ENCODE measurements around the gene HRH2.

The HRH2 gene

GRCh38 chr5:175743676-175744210 lies 85.9 kb downstream of the HRH2 start:
- H3K18ac ChIP-seq (ENCODE audit: low read length): no peak overlapping the region
- H4K91ac ChIP-seq (ENCODE audit: low read depth, low read length): no peak overlapping the region
- no peaks in the 10 kb centered on the region for H3K27me3 ChIP-seq (ENCODE audit: insufficient read depth, low read length)
- no peaks in the 10 kb centered on the region for H3K79me1 ChIP-seq (ENCODE audit: low read length)
- H3K4ac ChIP-seq (ENCODE audit: low read depth, low read length): no peak overlapping the region
- no peak overlapping the region for H3K9ac ChIP-seq (ENCODE audit: low read length)
- H3K4me2 ChIP-seq (ENCODE audit: low read length): no peak overlapping the region
- H4K12ac ChIP-seq (ENCODE audit: low read depth, low read length): no peak overlapping the region
- H2AK5ac ChIP-seq (ENCODE audit: low read length): no peak overlapping the region
- no peaks in the 10 kb centered on the region for H3K36me3 ChIP-seq (ENCODE audit: control insufficient read depth in 1 of 2, insufficient read depth in 2 of 2, low read length in 2 of 2)
- H3K27ac ChIP-seq (ENCODE audit: low read depth, low read length): no peak overlapping the region
- no peak overlapping the region for H3K14ac ChIP-seq (ENCODE audit: low read length)
- H3K79me2 ChIP-seq (ENCODE audit: control insufficient read depth, insufficient read depth, low read length, poor library complexity): no peaks in the 10 kb centered on the region
- no peak overlapping the region for H3K4me3 ChIP-seq (ENCODE audit: low read depth, low read length)
- H3K23ac ChIP-seq (ENCODE audit: low read length): no peak overlapping the region
- no CpG with 5 or more reads among the region's 1 CpG for WGBS (ENCODE audit: extremely low coverage, insufficient coverage, insufficient read length)
- no peak overlapping the region for H2BK12ac ChIP-seq (ENCODE audit: low read length)
- no peak for DNase-seq
- no peaks in the 10 kb centered on the region for H3K4me1 ChIP-seq (ENCODE audit: control insufficient read depth in 1 of 2, insufficient read depth in 2 of 2, low read length in 2 of 2)
- H2AFZ ChIP-seq (ENCODE audit: insufficient read depth, low read length, poor library complexity): no peak overlapping the region
- H4K8ac ChIP-seq (ENCODE audit: low read depth, low read length): no peak overlapping the region
- H2BK5ac ChIP-seq (ENCODE audit: low read depth, low read length, poor library complexity): no peak overlapping the region
- H2BK120ac ChIP-seq (ENCODE audit: insufficient read depth, low read length, poor library complexity): no peak overlapping the region
- H3K9me3 ChIP-seq (ENCODE audit: insufficient read depth, low read depth, low read length): no peaks in the 10 kb centered on the region

- no peak overlapping the region for H3K27ac ChIP-seq (ENCODE audit: low read depth, low read length)
- no peak overlapping the region for H2AK5ac ChIP-seq (ENCODE audit: low read length)
- no peak overlapping the region for H4K91ac ChIP-seq (ENCODE audit: low read depth, low read length)
- H3K9ac ChIP-seq (ENCODE audit: low read length): no peak overlapping the region
- no peak overlapping the region for H3K4me2 ChIP-seq (ENCODE audit: low read length)
- H3K4me3 ChIP-seq (ENCODE audit: low read depth, low read length): no peak overlapping the region
- H3K79me2 ChIP-seq (ENCODE audit: control insufficient read depth, insufficient read depth, low read length, poor library complexity): no peaks in the 10 kb centered on the region
- no peak overlapping the region for H3K23ac ChIP-seq (ENCODE audit: low read length)
- no peak overlapping the region for H3K4ac ChIP-seq (ENCODE audit: low read depth, low read length)
- H3K14ac ChIP-seq (ENCODE audit: low read length): no peak overlapping the region
- H2BK5ac ChIP-seq (ENCODE audit: low read depth, low read length, poor library complexity): no peak overlapping the region
- H2BK120ac ChIP-seq (ENCODE audit: insufficient read depth, low read length, poor library complexity): no peak overlapping the region
- no peak overlapping the region for H3K18ac ChIP-seq (ENCODE audit: low read length)
- no peaks in the 10 kb centered on the region for H3K36me3 ChIP-seq (ENCODE audit: control insufficient read depth in 1 of 2, insufficient read depth in 2 of 2, low read length in 2 of 2)
- no peak overlapping the region for H4K8ac ChIP-seq (ENCODE audit: low read depth, low read length)
- H2AFZ ChIP-seq (ENCODE audit: insufficient read depth, low read length, poor library complexity): no peak overlapping the region
- H4K12ac ChIP-seq (ENCODE audit: low read depth, low read length): no peak overlapping the region
- no peaks in the 10 kb centered on the region for H3K9me3 ChIP-seq (ENCODE audit: insufficient read depth, low read depth, low read length)
- H3K79me1 ChIP-seq (ENCODE audit: low read length): no peaks in the 10 kb centered on the region
- WGBS (ENCODE audit: extremely low coverage, insufficient coverage, insufficient read length): no CpG with 5 or more reads among the region's 3 CpGs
- no peaks in the 10 kb centered on the region for H3K27me3 ChIP-seq (ENCODE audit: insufficient read depth, low read length)
- H3K4me1 ChIP-seq (ENCODE audit: control insufficient read depth in 1 of 2, insufficient read depth in 2 of 2, low read length in 2 of 2): no peaks in the 10 kb centered on the region
- no peak overlapping the region for H2BK12ac ChIP-seq (ENCODE audit: low read length)
- DNase-seq: no peak
Observed at GRCh38 chr5:175745210-175745609, 87.3 kb downstream of the HRH2 start.

GRCh38 chr5:175746851-175747250 lies 89.0 kb downstream of the HRH2 start:
- Histone ChIP-seq H3K4me1 (ENCODE audit: control insufficient read depth in 1 of 2, insufficient read depth in 2 of 2, low read length in 2 of 2) (no peaks in the 10 kb centered on the region), H3K14ac (ENCODE audit: low read length) (no peak overlapping the region), H3K79me1 (ENCODE audit: low read length) (no peaks in the 10 kb centered on the region), H3K4me3 (ENCODE audit: low read depth, low read length) (no peak overlapping the region), H3K18ac (ENCODE audit: low read length) (no peak overlapping the region), H3K27ac (ENCODE audit: low read depth, low read length) (no peak overlapping the region), H3K4ac (ENCODE audit: low read depth, low read length) (no peak overlapping the region), H3K36me3 (ENCODE audit: control insufficient read depth in 1 of 2, insufficient read depth in 2 of 2, low read length in 2 of 2) (no peaks in the 10 kb centered on the region), H3K9me3 (ENCODE audit: insufficient read depth, low read depth, low read length) (no peaks in the 10 kb centered on the region), H2BK5ac (ENCODE audit: low read depth, low read length, poor library complexity) (no peak overlapping the region), H3K27me3 (ENCODE audit: insufficient read depth, low read length) (no peaks in the 10 kb centered on the region), H4K8ac (ENCODE audit: low read depth, low read length) (peak overlapping the region; percentile 68), H4K12ac (ENCODE audit: low read depth, low read length) (peak overlapping the region; percentile 83), H3K79me2 (ENCODE audit: control insufficient read depth, insufficient read depth, low read length, poor library complexity) (no peaks in the 10 kb centered on the region), H2BK12ac (ENCODE audit: low read length) (no peak overlapping the region), H2AFZ (ENCODE audit: insufficient read depth, low read length, poor library complexity) (no peak overlapping the region), H2BK120ac (ENCODE audit: insufficient read depth, low read length, poor library complexity) (no peak overlapping the region), H3K9ac (ENCODE audit: low read length) (no peak overlapping the region), H2AK5ac (ENCODE audit: low read length) (no peak overlapping the region), H3K23ac (ENCODE audit: low read length) (no peak overlapping the region), H4K91ac (ENCODE audit: low read depth, low read length) (no peak overlapping the region), H3K4me2 (ENCODE audit: low read length) (no peak overlapping the region)
- no peak for DNase-seq
- no CpG with 5 or more reads among the region's 2 CpGs for WGBS (ENCODE audit: extremely low coverage, insufficient coverage, insufficient read length)

- H2BK120ac ChIP-seq (ENCODE audit: insufficient read depth, low read length, poor library complexity): no peak overlapping the region
- H4K91ac ChIP-seq (ENCODE audit: low read depth, low read length): no peak overlapping the region
- H3K4ac ChIP-seq (ENCODE audit: low read depth, low read length): no peak overlapping the region
- H3K4me3 ChIP-seq (ENCODE audit: low read depth, low read length): no peak overlapping the region
- H3K23ac ChIP-seq (ENCODE audit: low read length): no peak overlapping the region
- no peak overlapping the region for H3K18ac ChIP-seq (ENCODE audit: low read length)
- H3K9ac ChIP-seq (ENCODE audit: low read length): no peak overlapping the region
- no peak overlapping the region for H3K4me2 ChIP-seq (ENCODE audit: low read length)
- H3K27me3 ChIP-seq (ENCODE audit: insufficient read depth, low read length): no peaks in the 10 kb centered on the region
- no peak overlapping the region for H2BK12ac ChIP-seq (ENCODE audit: low read length)
- no peak overlapping the region for H3K27ac ChIP-seq (ENCODE audit: low read depth, low read length)
- H3K36me3 ChIP-seq (ENCODE audit: control insufficient read depth in 1 of 2, insufficient read depth in 2 of 2, low read length in 2 of 2): no peaks in the 10 kb centered on the region
- H4K8ac ChIP-seq (ENCODE audit: low read depth, low read length): no peak overlapping the region
- no peak overlapping the region for H2AFZ ChIP-seq (ENCODE audit: insufficient read depth, low read length, poor library complexity)
- no peak for DNase-seq
- H2BK5ac ChIP-seq (ENCODE audit: low read depth, low read length, poor library complexity): no peak overlapping the region
- H4K12ac ChIP-seq (ENCODE audit: low read depth, low read length): no peak overlapping the region
- H3K14ac ChIP-seq (ENCODE audit: low read length): no peak overlapping the region
- H3K79me1 ChIP-seq (ENCODE audit: low read length): no peaks in the 10 kb centered on the region
- no peak overlapping the region for H2AK5ac ChIP-seq (ENCODE audit: low read length)
- WGBS (ENCODE audit: extremely low coverage, insufficient coverage, insufficient read length): no CpG with 5 or more reads among the region's 3 CpGs
- H3K4me1 ChIP-seq (ENCODE audit: control insufficient read depth in 1 of 2, insufficient read depth in 2 of 2, low read length in 2 of 2): no peaks in the 10 kb centered on the region
- no peaks in the 10 kb centered on the region for H3K79me2 ChIP-seq (ENCODE audit: control insufficient read depth, insufficient read depth, low read length, poor library complexity)
- no peaks in the 10 kb centered on the region for H3K9me3 ChIP-seq (ENCODE audit: insufficient read depth, low read depth, low read length)
Observed at GRCh38 chr5:175747539-175748060, 89.7 kb downstream of the HRH2 start.
